Thyroid gland (tissue), 4 donors: ENCODE data around the gene SKP1. TPM values are rescaled to one million over a fixed set of nuclear protein-coding genes. Genes with fewer than 3 reads are reported as not detected.
A peak's percentile ranks its signal among the peaks of the same experiment; 100 is the strongest.

Experiments
- DNase-seq, 2 donors: peaks; one replicate each; pipeline ENCODE4 v3.0.0-alpha.2; 2019
- H3K27ac ChIP-seq, 3 donors: fragments of 200-600 bp; sonication (generic); 1 replicate in 2 of 3; 2 replicates in 1 of 3; pipeline ENCODE4 v1.5.1; 2016 to 2019; ENCODE audit warnings: mild to moderate bottlenecking in 1 of 3, moderate library complexity in 1 of 3
- H3K27me3 ChIP-seq: fragments of 200-600 bp; sonication (generic); one replicate; pipeline ENCODE4 v1.5.1; 2019
- H3K36me3 ChIP-seq, 2 donors: fragments of 200-600 bp; sonication (generic); one replicate each; pipeline ENCODE4 v1.5.1; 2016 to 2019
- H3K4me1 ChIP-seq, 2 donors: fragments of 200-600 bp; sonication (generic); one replicate each; pipeline ENCODE4 v1.5.1; 2017 to 2019
- H3K4me3 ChIP-seq, 3 donors: fragments of 200-600 bp; sonication (generic); replicated peaks in 1 of 3; 1 replicate in 2 of 3; 2 replicates in 1 of 3; pipeline ENCODE4 v1.5.1; 2016; ENCODE audit warnings: mild to moderate bottlenecking in 1 of 3
- H3K9me3 ChIP-seq: fragments of 200-600 bp; sonication (generic); one replicate; pipeline ENCODE4 v1.5.1; 2017
- CTCF ChIP-seq, 6 experiments: fragments of 200-600 bp in 3 of 6; fragments of 450-650 bp in 3 of 6; sonication (generic) in 3 of 6; IDR thresholded peaks; one replicate each; pipeline ENCODE4 v1.5.1; 2016 to 2019; ENCODE audit warnings: antibody characterized with exemption in 6 of 6, mild to moderate bottlenecking in 2 of 6, inconsistent platforms in 1 of 6, moderate library complexity in 1 of 6
- POLR2A ChIP-seq, 2 donors: fragments of 450-650 bp; IDR thresholded peaks; one replicate each; pipeline ENCODE4 v1.6.1; 2017; ENCODE audit warnings: antibody characterized with exemption in 2 of 2, mild to moderate bottlenecking in 2 of 2, moderate library complexity in 1 of 2
- WGBS, 2 donors: methylation state at CpG; one replicate each; pipeline ENCODE4 v1.1.5; 2017; 5-methylcytosine and 5-hydroxymethylcytosine counted together
- intact Hi-C: fragments of 100-400 bp; cut with DNase I; formaldehyde crosslinking; loops from one replicate; pipeline ENCODE4 v1.15.1; 2023
- total RNA-seq, 4 donors: library from RNA; depleted of rRNA; stranded (reverse); fragments of >200 nt; gene quantifications; one replicate each; pipeline ENCODE4 v1.2.3, GENCODE V29; 2016

The SKP1 gene
- total RNA-seq, 4 donors from 2014 or later: 234 to 418 (median 346) TPM

- H3K36me3 ChIP-seq: peaks cover 13 to 30% of the 10 kb centered on the region in 2 donors
- H3K4me1 ChIP-seq: no peaks in the 10 kb centered on the region
- DNase-seq: no peak
- H3K9me3 ChIP-seq: no peaks in the 10 kb centered on the region
- 95 to 97% methylated on average over 4 to 12 of the region's 12 CpGs for WGBS, 2 donors
- TF ChIP-seq POLR2A (IDR thresholded peaks at IDR 0.05): no peak
- no peak for TF ChIP-seq CTCF (IDR thresholded peaks at IDR 0.05)
- no peak overlapping the region for H3K4me3 ChIP-seq
- H3K27ac ChIP-seq: no peak overlapping the region
- intact Hi-C loops: loop anchor here (5.0 kb wide), 1 partner anchor 101 kb away; no protein-coding TSS in a partner anchor
- H3K27me3 ChIP-seq: no peaks in the 10 kb centered on the region
These were observed 33.9 kb downstream of the SKP1 start for GRCh38 chr5:134142806-134143205.

DNA sequence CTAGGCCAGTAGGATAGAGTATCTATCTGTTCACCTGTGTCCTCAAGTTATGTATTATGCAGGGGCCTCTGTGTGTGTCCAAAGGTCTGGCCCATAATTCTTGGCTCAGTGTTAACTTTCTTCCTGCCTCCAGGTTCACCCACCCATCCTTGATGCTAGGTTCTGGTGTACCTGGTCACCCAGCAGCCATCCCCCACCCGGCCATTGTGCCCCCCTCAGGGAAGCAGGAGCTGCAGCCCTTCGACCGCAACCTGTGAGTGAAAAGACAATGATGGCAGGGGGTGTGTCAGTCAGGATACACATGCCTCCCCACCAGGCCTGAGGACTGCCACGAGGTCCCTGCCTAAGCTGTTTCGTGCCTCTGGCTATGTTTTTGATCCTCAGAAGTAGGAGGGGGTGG lies 34.7 kb downstream of the SKP1 start:
- Histone ChIP-seq H3K36me3 (peaks cover 9 to 26% of the 10 kb centered on the region in 2 donors), H3K27me3 (no peaks in the 10 kb centered on the region), H3K4me3 (no peak overlapping the region), H3K9me3 (no peaks in the 10 kb centered on the region), H3K27ac (no peak overlapping the region), H3K4me1 (no peaks in the 10 kb centered on the region)
- TF ChIP-seq CTCF (IDR thresholded peaks at IDR 0.05) (no peak), POLR2A (IDR thresholded peaks at IDR 0.05) (no peak)
- DNase-seq: no peak
- 79 to 91% methylated on average over 5 of the region's 5 CpGs for WGBS, 2 donors
- intact Hi-C loops: loop anchor here (5.0 kb wide), 1 partner anchor 100 kb away; no protein-coding TSS in a partner anchor

DNA sequence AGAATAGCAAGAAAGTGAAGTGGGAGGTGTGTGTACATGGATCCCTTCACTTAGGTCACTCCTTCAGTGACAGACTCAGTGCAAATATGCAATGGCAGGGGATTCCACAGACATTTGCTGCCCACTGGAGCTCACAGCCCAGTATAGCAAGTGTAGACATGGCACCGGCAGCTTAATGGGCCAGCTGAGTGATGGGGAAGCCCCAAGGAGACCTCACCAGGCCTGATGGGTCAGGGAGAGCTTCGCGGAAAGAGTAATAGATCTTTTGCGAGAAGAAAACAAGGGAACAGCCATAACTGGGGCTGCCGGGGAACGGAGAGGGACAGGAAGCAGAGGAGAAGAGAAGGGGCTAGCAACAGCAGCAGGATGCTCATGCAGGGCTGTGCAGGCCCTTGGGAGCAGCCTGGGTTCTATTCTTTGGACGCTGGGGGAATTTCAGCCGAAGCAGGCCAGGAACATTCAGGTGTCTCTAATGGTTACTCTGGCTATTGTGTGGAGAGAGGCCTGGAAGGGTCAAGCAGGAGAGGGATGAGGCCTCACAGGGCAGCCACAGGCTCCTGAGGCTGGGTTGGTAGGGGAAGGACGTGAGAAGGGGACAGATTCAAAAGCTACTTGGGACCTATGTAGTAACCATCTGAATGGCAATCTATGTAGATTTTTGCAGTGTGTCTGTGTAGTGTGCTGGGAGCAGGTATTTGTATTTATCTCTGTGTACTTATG lies 35.3 kb downstream of the SKP1 start:
- DNase-seq: no peak
- Histone ChIP-seq H3K27ac (no peak overlapping the region), H3K9me3 (no peaks in the 10 kb centered on the region), H3K36me3 (peaks cover 9 to 26% of the 10 kb centered on the region in 2 donors), H3K27me3 (no peaks in the 10 kb centered on the region), H3K4me1 (no peaks in the 10 kb centered on the region), H3K4me3 (no peak overlapping the region)
- TF ChIP-seq CTCF (IDR thresholded peaks at IDR 0.05) (no peak), POLR2A (IDR thresholded peaks at IDR 0.05) (no peak)
- intact Hi-C loops: loop anchor here (5.0 kb wide), 1 partner anchor 99 kb away; no protein-coding TSS in a partner anchor
- WGBS, 2 donors: 84 to 86% methylated on average over 9 of the region's 9 CpGs

GRCh38 chr5:134140530-134141201 lies 36.1 kb downstream of the SKP1 start:
- TF ChIP-seq POLR2A (IDR thresholded peaks at IDR 0.05) (no peak), CTCF (IDR thresholded peaks at IDR 0.05) (peak; percentile 47 to 79 (median 70))
- H3K4me3 ChIP-seq: no peak overlapping the region
- no peaks in the 10 kb centered on the region for H3K9me3 ChIP-seq
- 37 to 43% methylated on average over 6 to 8 of the region's 8 CpGs for WGBS, 2 donors
- H3K27me3 ChIP-seq: no peaks in the 10 kb centered on the region
- no peaks in the 10 kb centered on the region for H3K4me1 ChIP-seq
- no peak overlapping the region for H3K27ac ChIP-seq
- intact Hi-C loops: loop anchor here (5.0 kb wide), 1 partner anchor 98 kb away; no protein-coding TSS in a partner anchor
- peak; percentile 75 to 77 for DNase-seq
- H3K36me3 ChIP-seq: peaks cover 8 to 23% of the 10 kb centered on the region in 2 donors
